Upper lobe of left lung (tissue), 4 donors: ENCODE data around the gene DLG2.

Experiments used
- CTCF ChIP-seq, 6 experiments: fragments of 450-650 bp in 4 of 6; fragments of 200-600 bp in 2 of 6; sonication (generic) in 2 of 6; IDR thresholded peaks; one replicate each; pipeline ENCODE4 v1.5.1; 2016 to 2019; ENCODE audit warnings: antibody characterized with exemption in 6 of 6
- POLR2A ChIP-seq, 4 donors: fragments of 450-650 bp; IDR thresholded peaks; one replicate each; pipeline ENCODE4 v1.5.1; 2016 to 2017; ENCODE audit warnings: antibody characterized with exemption in 4 of 4, mild to moderate bottlenecking in 2 of 4
- POLR2AphosphoS5 ChIP-seq, 2 donors: sonication (generic); formaldehyde crosslinking; IDR thresholded peaks; one replicate each; pipeline ENCODE4 v1.5.1; 2017; ENCODE audit warnings: antibody characterized with exemption in 2 of 2

DNA sequence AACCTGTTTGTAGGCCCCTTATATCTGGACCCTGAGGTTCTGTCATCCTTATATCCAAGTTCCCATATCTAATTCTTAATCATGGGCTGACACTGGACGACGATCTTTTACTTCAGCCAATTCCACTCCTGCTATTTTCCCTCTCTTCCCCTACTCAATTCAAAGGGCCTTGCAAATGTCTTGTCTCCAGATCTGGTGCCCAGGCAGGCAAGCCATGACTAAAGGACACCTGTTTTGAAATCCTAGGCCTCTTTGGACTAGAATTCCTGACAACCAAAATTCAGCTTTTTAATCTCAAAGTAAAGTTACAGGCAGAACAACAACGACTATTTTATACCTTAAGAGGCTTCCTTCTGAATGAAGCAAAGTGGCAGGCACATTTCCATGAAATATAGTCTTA lies 963.4 kb downstream of the DLG2 start:
- no peak for TF ChIP-seq POLR2AphosphoS5 (IDR thresholded peaks at IDR 0.05)
- no peak for TF ChIP-seq POLR2A (IDR thresholded peaks at IDR 0.05)
- no peak for TF ChIP-seq CTCF (IDR thresholded peaks at IDR 0.05)
